Measurements from ENCODE around the gene CAMK1D.
A peak's percentile ranks its signal among the peaks of the same experiment; 100 is the strongest.
"Not testable (repeated sequence)": the region's sequence is repeated elsewhere in the genome, so short reads cannot be mapped to it uniquely, and the experiment has no call there.

The CAMK1D gene

GRCh38 chr10:12801214-12802087 lies 452.1 kb downstream of the CAMK1D start:
- no peak for DNase-seq

GRCh38 chr10:12803776-12804175 lies 454.4 kb downstream of the CAMK1D start:
- DNase-seq: no peak

- DNase-seq: no peak
Measured at GRCh38 chr10:12806228-12807095, 457.1 kb downstream of the CAMK1D start.

GRCh38 chr10:12807096-12807755 lies 457.9 kb downstream of the CAMK1D start:
- DNase-seq: no peak

GRCh38 chr10:12808014-12808613 lies 458.8 kb downstream of the CAMK1D start:
- DNase-seq: no peak

GRCh38 chr10:12810046-12810445 lies 460.7 kb downstream of the CAMK1D start:
- DNase-seq: not testable (repeated sequence)

GRCh38 chr10:12811826-12812225 lies 462.5 kb downstream of the CAMK1D start:
- DNase-seq: no peak

- DNase-seq: no peak
Measured at GRCh38 chr10:12812571-12812970, 463.2 kb downstream of the CAMK1D start.

- no peak for DNase-seq
Measured at GRCh38 chr10:12814166-12814565, 464.8 kb downstream of the CAMK1D start.

- peak; percentile 37 for DNase-seq
Measured at GRCh38 chr10:12819071-12819470, 469.7 kb downstream of the CAMK1D start.

- no peak for DNase-seq
Measured at GRCh38 chr10:12819656-12820055, 470.3 kb downstream of the CAMK1D start.

GRCh38 chr10:12822126-12822892 lies 473.0 kb downstream of the CAMK1D start:
- no peak for DNase-seq

- DNase-seq: no peak
Measured at GRCh38 chr10:12822893-12823170, 473.5 kb downstream of the CAMK1D start.

- no peak for DNase-seq
Measured at GRCh38 chr10:12823328-12823727, 474.0 kb downstream of the CAMK1D start.

- no peak for DNase-seq
Measured at GRCh38 chr10:12825260-12825849, 476.0 kb downstream of the CAMK1D start.

- no peak for DNase-seq
Measured at GRCh38 chr10:12826800-12827372, 477.5 kb downstream of the CAMK1D start.

- DNase-seq: no peak
Measured at GRCh38 chr10:12828736-12829135, 479.4 kb downstream of the CAMK1D start.

- no peak for DNase-seq
Measured at GRCh38 chr10:12829831-12830390, 480.6 kb downstream of the CAMK1D start.

GRCh38 chr10:12832096-12832495 lies 482.7 kb downstream of the CAMK1D start:
- DNase-seq: no peak

GRCh38 chr10:12833451-12833850 lies 484.1 kb downstream of the CAMK1D start:
- no peak for DNase-seq

GRCh38 chr10:12834116-12834665 lies 484.8 kb downstream of the CAMK1D start:
- no peak for DNase-seq
